Stimulated activated CD4-positive, alpha-beta T cell treated with anti-CD3 and anti-CD28 coated beads, Interleukin-1b, Interleukin-23, amount 100 ng/mL, for 4 hours (primary cell): ENCODE data around the gene GVQW3.

Source experiments
- DNase-seq, 2 donors: peaks; one replicate each; pipeline ENCODE4 v3.0.0-alpha.2; 2020; ENCODE audit warnings: low read depth in 2 of 2

Gene GVQW3

DNA sequence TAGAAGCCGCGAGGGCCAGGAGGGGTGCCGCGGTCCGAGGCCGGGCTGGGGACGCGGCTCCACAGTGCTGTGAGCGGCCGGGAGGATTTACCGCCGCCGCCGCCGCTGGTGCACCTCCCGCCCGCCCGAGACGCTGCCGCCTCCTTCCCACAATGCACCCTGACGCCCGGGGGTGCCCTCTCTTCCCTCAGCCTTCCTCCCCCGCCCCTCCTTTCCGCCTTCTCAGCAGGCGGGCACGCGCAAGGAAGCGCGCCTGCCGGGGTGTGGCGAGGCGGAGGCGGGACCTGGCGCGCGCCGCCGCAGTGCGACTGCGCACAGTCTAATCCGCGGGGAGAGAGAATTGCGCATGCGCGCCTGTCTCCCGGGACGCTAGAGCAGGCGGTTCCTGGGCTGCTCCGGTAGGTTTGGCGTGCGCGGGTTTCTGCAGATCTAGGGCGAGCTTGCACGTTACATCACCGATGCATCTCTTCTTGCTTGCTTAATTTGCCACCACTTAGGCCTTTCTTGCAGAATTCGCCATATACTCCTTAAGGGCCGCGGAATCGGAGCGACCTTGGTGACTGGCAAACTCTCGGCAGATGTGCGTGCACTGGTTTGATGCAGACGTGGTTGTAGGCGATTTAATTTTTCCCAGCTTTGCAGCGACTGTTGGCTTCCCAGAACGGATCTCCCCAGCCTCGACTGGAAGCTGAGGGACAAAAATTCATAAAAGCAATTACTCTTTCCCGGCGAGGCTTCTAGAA is at the start of gene GVQW3, which contains the start of gene THAP12:
Gene GVQW3 (plus strand): TSS at position 347 of the 743 bp plus-strand sequence. CDS start 506 bp downstream, outside the sequence.
Gene THAP12 (minus strand): TSS at position 156 of the 743 bp plus-strand sequence. CDS start 296 bp downstream, outside the sequence.
- DNase-seq, result peak; percentile 92 to 95

DNA sequence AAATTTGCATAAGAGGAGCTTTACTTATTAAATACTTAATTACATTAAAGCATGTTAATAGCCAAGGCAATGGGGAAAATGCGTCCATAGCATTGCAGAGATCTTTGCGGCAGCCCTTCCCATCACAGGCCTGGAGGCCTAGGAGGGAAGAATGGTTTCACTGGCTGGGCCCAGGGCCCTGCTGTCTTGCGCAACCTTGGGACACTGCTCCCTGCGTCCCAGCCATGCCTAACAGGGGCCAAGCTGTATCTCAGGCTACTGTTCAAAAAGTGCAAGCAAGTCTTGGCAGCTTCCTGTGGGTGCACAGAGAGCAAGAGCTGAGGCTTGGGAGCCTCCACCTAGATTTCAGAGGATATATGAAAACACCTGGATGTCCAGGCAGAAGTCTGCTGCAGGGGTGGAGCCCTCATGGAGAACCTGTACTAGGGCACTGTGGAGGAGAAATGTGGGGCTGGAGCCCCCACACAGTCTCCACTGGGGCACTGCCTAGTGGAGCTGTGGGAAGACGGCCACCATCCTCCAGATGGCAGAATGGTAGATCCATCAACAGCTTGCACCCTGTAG is 46.2 kb upstream of the GVQW3 start:
- DNase-seq, result no peak

DNA sequence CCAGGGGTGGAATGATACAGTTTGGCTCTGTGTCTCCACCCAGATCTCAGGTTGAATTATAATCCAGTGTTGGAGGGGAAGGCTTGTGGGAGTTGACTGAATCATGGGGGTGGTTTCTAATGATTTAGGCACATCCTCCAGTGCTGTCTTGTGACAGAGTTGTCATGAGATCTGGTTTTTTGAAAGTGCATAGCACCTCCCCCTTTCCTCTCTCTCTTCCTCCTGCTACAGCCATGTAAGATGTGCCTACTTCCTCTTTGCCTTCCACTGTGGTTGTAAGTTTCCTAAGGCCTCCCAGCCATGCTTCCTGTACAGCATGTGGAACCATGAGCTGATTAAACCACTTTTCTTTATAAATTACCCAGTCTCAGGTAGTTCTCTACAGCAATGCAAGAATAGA is 45.3 kb upstream of the GVQW3 start:
- DNase-seq, result no peak

DNA sequence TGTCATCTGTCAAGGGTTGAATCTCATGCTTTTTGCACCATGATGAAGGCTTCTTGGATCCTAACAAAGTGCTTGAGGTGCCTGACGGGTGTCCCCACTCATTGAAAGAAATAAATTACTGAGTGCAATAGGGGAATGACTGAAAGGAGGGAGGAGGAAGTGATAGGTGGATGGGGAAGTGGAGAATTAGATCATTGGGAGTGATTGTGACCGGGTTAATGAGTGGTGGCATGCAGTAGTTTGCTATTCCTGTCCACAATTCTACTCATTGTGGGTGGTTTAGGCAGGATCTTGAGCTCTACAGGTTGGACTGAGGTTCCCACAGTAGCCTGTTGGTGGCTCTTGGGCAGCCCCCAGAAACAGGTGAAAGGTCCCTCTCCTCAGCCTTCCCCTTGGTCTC is 44.5 kb upstream of the GVQW3 start:
- no peak for DNase-seq

DNA sequence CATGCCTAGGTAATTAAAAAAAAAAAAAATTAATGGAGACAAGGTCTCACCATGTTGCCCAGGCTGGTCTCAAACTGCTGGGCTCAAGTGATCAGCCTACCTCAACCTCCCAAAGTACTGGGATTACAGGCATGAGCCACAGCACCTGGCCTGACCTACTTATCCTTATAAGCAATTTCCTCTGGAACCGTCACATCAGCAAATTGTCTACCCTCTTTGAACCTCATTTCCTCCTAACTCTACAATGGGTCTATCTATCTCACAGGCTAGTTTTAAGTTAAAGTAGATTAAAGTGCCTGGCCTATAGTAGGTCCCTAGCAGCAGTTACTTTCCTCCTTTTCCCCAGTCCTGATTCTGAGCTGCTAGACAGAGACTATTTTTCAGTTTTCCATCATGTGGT is 43.7 kb upstream of the GVQW3 start:
- no peak for DNase-seq

DNA sequence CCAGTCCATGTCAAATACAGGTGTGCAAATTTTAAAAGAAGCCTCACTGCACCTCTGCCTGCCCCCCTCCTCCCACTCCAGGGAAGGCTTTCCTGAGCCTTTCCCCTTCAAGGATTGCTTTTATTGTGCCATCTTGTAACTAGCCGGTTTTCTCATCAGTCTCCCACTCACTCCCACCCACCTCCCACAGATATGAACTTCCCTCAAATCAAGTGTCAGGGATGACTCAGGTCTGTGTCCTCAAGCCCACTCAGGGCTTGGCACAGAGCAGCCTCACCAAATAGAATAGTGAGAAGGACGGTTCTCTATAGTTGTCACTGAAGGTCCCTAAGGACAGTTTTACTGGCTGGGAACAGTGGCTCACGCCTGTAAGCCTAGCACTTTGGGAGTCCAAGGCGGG is 43.2 kb upstream of the GVQW3 start:
- no peak for DNase-seq

DNA sequence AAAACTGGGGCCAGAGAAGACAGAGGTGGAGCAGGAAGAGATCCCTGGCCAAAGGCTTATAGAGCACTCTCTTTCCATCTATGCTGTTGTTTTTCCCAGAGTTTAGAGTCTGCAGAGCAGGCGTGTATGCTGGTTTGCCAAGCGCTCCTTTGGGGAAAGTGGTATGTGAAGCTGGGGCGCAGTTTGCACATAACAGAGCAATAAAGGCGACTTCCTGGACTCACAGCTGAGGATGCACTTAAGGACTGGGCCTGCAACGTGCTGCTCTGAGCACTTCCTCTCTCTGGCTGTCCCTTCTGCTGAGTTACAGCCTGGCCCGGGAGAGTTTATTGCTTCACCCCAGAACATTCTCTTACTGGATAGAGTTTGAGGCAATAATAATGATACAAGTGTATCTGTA is 41.9 kb upstream of the GVQW3 start:
- no peak for DNase-seq

DNA sequence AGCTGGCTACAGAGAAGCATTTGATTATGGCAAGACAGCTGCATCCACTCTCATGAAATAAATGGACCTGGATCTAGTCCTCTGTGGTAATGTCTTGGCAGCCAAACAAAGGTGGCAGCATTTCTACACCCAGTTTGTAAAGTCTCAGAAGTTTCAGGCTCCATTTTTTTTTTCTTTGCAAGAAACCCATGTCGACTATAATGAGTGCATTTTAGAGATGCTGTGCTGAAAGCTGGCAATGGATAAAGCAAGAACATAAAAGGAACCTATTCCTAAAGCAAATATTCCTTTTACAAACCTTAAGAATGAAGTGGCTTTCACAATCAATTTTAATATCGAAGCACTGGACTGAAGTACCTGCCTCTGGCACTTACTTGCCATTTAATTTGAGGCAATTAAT is 33.7 kb upstream of the GVQW3 start:
- no peak for DNase-seq

DNA sequence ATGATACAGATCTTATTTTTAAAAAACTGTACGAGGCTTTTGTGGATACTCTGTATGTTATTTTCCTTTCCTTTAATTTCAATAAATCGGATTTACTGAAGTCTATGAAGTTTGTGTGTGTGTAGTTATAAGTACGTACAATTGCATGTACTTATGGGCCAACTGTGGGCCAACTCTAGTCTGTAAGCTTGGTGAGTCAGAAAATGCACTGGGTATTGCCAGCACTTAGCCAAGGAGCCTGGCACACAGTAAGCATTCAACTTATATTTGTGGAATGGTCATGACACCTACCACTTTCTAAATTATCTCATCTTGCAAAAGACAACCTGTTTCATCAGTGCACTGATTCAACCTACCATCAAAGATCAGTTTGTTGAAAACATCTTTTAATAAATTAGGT is 32.8 kb upstream of the GVQW3 start:
- no peak for DNase-seq

DNA sequence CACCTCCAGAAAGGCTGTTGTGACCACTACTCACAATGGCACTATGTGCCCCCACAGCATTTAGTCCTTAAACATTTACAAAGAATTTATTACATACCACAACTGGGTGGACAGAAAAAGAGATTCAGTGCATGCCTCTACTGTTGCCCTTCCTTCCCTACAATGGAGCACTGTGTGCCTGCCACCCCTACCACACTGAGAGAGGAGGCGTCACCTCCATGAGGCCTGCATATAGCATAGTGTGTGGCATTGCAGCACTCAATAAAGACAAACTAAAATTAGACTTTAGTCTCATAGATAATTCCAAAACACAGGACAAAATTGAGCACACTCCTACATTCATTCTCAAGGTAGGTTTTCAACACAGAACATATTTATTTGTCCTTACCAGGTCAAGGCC is 26.0 kb upstream of the GVQW3 start:
- no peak for DNase-seq

DNA sequence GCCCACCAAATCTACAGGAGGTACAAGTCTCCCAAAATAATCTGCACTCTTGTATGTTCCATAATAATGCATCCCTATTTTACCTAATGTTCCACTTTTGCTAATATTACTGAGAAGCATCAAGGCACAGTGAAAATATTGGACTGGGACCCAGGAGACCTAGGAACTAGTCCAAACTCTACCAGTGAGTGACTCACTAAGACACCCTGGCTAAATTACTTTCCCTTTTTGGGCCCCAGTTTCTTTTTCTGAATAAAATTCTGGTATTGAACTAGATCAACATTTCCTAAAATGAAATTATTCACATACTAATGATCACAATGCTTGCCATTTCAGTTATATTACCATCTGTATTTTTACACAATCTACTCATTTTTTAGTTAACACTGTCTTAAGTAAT is 19.7 kb upstream of the GVQW3 start:
- no peak for DNase-seq

DNA sequence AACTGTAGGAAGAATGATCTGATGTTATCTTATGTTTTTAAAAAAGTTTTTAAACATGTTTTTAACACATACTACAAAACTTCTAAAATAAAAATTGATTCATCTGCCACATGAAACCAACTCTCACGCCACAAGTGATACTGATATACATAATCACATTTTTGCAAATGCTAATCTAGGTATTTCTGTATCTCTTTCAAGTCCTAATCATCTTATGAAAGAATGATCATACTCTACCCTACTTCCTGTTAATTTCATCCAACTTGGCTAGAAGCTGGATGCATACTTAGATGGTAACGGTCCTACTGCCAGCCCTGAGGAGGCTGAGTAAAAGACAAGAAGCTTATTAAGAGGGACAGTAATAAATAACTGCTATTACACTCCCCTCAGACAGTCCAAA is 19.3 kb upstream of the GVQW3 start:
- no peak for DNase-seq

DNA sequence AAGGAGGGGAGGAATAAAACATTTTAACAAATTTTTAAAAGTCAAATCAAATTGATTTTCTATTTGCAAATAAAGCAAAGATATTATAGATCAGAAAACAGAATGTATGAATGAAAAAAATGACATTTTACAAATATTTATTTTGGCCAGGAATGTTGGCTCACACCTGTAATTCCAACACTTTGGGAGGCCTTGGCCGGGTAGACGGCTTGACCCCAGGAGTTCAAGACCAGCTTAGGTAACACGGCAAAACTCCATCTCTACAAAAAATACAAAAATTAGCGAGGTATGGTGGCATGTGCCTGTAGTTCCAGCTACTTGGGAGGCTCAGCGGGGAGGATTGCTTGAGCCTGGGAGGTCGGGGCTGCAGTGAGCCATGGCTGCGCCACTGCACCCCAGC is 18.4 kb upstream of the GVQW3 start:
- no peak for DNase-seq

DNA sequence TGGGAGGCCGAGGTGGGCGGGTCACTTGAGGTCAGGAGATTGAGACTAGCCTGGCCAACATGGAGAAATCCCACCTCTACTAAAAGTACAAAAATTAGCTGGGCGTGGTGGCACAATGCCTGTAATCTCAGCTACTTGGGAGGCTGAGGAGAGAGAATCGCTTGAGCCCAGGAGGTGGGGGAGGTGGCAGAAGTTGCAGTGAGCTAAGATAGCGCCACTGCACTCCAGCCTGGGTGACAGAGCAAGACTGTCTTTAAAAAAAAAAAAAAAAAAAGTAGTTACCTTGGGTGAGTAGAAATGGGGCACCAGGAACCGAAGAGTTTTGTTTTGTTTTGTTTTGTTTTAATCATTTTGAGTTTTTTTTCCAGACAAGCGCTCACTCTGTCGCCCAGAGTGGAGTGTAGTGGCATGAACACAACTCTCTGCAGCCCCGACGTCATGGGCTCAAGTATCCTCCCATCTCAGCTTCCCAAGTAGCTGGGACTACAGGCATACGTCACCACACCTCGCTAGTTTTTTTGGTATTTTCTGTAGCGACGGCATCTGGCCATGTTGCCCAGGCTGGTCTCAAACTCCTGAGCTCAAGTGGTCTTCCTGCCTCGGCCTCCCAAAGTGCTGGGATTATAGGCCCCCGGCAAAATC is 16.0 kb upstream of the GVQW3 start:
- no peak for DNase-seq

DNA sequence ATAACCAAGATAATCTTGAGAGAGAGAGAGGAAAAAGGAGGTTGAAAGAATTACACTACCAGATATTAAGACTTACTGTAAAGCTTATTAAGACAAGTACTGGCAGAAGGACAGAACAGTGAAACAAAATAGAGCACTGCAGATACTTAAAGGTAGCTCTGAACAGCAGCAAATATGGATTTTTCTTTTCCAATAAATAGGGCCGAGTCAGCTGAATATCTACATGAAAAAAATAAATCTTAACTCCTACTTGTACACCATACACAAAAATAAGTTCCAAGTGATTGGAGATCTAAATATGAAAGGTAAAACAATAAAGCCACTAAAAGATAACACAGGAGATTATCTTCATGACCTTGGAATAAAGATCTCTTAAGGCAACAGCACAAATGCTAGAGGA is 12.6 kb upstream of the GVQW3 start:
- DNase-seq, result no peak

DNA sequence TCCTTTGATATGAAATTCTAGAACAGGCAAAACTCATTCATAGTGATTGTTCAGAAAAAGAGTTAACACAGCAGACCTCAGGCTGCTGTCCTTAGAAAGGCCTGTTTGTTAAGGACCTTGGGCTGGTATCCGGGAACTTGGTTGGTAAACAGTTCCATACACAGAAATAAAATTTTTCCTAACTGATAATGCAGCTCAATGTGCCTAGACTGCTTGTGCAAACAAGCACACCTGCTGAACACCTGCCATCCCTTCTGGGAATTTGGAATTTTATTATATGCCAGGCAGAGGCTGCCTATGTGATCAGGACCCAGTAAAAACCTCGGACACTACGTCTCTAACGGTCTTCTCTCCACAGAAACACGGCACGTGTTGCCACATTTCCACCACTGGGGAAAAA is 11.7 kb upstream of the GVQW3 start:
- DNase-seq, result no peak

DNA sequence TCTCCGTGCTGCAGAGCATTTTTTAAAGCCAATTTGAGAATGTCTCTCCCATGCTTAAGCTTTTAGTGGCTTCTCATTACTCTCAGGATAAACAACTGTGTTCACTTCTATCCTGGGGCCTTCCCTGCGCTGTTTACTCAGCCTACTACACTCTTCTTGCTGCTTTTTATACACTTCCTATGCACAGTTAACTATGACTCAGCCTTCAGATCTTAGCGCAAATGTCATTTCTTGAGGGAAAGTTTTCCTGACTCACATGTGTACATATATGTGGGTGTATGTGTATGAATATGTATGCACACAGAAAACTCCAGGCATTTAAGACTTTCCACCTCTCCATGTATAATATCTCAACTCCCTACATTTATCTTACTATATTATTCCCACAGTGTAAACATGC is 10.0 kb upstream of the GVQW3 start:
- DNase-seq, result peak in 1 of 2 donors; percentile 22

DNA sequence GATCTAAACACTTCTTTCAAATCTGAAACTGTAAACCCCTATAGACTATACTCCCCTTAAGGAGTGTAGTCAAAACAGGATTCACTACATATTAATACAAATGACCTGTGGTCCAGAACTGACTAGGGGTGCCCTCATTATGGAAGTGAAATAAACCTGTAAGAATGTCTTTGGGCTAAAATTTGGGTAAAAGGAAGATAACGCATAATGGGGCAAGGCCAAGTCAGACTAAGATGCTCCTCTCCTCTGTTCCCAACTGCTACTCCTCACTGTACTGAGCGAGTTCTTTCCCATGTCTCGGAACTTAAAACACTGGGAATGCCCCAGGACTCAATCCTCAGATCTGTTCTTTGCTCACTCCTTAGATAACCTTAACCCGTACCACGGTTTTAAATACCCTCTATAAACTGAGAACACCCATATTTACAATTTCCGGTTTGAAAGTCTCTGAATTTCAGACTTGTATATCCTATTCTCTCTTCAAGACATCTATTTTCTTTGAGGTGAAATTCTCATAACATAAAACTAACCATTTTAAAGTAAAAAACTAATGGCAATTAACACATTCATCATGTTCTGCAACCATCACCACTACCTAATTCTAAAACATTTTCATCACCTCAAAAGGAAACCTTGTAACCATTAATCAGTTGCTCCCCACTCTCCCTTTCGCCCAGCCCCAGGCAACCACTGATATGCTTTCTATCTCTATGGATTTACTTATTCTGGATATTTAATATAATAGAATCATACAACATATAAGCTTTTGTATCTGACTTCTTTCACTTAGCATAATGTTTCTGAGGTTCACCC is 4.2 kb upstream of the GVQW3 start:
- DNase-seq, result no peak

DNA sequence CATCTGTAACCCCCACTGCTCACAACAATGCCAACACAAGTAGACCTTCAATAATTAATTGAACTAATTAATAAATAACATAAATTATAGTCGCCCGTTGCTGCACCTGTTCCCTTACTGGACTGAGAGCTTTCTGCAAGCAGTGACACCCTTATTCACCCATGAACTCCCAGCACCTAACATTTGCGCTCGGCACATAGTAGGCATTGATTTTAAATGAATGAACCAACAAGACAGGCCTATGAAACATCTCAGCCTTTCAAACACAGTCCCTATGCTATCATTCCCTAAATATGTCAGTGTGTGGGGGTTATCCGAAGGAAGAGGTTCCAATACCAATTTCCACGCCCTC is 1.3 kb upstream of the GVQW3 start:
- DNase-seq, result no peak

DNA sequence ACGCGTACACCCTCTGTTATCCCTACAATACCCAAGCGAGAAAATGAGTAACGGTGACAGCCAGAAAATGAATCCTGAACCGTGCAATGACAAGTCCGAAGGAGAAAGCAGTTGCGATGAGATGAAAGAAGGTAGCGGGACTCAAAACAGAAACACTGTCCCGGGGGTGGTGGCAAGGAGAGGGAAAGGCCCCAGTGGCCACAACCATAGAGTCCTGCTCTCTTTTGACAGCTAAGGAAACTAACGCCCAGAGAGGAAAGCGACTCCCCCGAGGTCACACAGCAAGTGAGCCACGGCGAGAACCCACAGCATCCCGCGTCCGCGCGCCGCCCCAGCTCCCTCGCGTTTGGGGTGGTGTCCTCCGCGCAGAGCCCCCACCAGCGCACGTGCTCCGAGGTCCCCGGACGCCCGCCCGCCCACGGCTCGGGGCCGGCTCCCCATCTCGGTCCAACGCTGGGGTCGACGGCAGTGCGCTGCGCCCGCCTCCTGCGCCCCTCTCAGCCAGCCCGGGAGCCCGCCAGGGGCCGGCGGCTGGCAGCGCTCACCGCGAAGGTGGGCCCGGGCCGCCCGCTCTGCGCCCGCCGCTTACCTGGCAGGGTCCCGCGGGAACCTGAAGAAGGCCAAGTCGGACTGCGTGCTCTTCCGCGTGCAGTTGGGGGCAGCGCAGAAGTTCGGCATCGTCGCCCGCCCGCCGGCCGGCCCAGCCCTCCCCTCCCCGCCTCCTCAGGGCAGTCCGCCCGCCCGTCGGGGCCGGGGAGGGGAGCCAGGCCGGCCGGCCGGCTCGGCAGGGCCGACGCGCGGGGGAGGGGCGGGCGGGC is 755 bp upstream of the GVQW3 start:
- peak; percentile 31 to 41 for DNase-seq

DNA sequence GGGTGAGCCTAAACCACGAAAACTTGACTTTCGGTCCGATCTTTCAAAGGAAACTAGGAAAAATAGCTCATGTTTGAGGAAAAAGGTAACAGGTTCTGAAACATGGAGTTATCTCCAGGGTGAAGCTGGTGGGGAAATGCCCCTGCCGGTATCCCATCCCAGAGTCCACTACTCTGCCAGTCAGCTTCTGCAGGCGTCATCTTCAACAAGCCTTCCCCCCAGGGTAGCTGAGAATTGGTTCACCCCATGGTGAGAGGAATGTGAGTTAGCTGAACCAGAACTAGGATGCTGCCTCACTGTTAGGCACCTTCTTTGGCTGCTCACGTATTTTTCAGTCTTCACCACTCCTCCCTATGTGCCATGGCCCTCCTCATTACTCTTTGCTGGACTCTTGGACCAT is 1.1 kb downstream of the GVQW3 start:
- no peak for DNase-seq

DNA sequence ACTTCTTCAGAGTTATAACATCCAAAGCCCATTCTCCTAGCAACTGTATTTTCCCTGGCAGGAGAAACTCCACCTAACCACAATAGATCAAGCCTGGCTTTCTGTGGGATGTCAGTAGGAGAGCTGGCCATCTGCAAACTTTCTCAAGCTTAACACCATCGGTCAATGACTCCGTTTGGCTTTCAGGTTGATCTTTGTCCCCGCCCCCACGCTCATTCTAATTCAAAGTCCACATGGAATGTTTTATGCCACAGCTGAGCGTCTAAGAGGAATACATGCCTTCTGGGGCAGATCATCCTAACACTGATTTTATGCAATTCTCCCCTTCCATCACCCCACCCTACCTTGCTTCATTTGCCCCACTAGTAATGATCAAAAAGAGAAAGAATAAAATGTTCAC is 4.8 kb downstream of the GVQW3 start:
- no peak for DNase-seq
